IPS-20b (cell line): ENCODE results near the gene CYSLTR2.

Experiments used
- H3K27ac ChIP-seq: one replicate; pipeline ENCODE4 v1.5.1; 2013; ENCODE audit warnings: low read length
- H3K27me3 ChIP-seq: 2 replicates; pipeline ENCODE4 v1.6.1; 2013; ENCODE audit warnings: mild to moderate bottlenecking, low read length, inconsistent platforms; ENCODE audit not compliant: insufficient read depth
- H3K36me3 ChIP-seq: 2 replicates; pipeline ENCODE4 v1.6.1; 2013; ENCODE audit warnings: low read depth, mild to moderate bottlenecking, inconsistent platforms, low read length, moderate library complexity; ENCODE audit not compliant: insufficient read depth
- H3K4me1 ChIP-seq: 2 replicates; pipeline ENCODE4 v1.6.1; 2013; ENCODE audit warnings: mild to moderate bottlenecking, control low read depth, inconsistent platforms, low read length, moderate library complexity; ENCODE audit not compliant: insufficient read depth
- H3K4me3 ChIP-seq: 2 replicates; pipeline ENCODE4 v1.5.1; 2013; ENCODE audit warnings: mild to moderate bottlenecking, low read length, inconsistent platforms
- H3K9ac ChIP-seq: 2 replicates; pipeline ENCODE4 v1.6.1; 2013; ENCODE audit warnings: low read depth, mild to moderate bottlenecking, inconsistent platforms, low read length, moderate library complexity
- H3K9me3 ChIP-seq: 2 replicates; pipeline ENCODE4 v1.6.1; 2013; ENCODE audit warnings: mild to moderate bottlenecking, low read depth, low read length, inconsistent platforms; ENCODE audit not compliant: insufficient read depth

Gene CYSLTR2

GRCh38 chr13:48729856-48730255 is 76.1 kb downstream of the CYSLTR2 start:
- no peaks in the 10 kb centered on the region for H3K9me3 ChIP-seq
- no peak overlapping the region for H3K27ac ChIP-seq
- no peaks in the 10 kb centered on the region for H3K36me3 ChIP-seq
- no peak overlapping the region for H3K4me3 ChIP-seq
- peaks cover 7% of the 10 kb centered on the region; the same call in 1 of the 2 replicates for H3K27me3 ChIP-seq
- H3K4me1 ChIP-seq = no peaks in the 10 kb centered on the region
- H3K9ac ChIP-seq = no peak overlapping the region

- Histone ChIP-seq H3K9me3 (no peaks in the 10 kb centered on the region), H3K27ac (no peak overlapping the region), H3K27me3 (peaks cover 7% of the 10 kb centered on the region; the same call in 1 of the 2 replicates), H3K36me3 (no peaks in the 10 kb centered on the region), H3K4me3 (no peak overlapping the region), H3K9ac (no peak overlapping the region), H3K4me1 (0 out of 2 replicates have a peak, but pooled peaks cover 3% of the 10 kb centered on the region)
These were observed 77.4 kb downstream of the CYSLTR2 start for GRCh38 chr13:48731001-48731658.

GRCh38 chr13:48731957-48732569 is 78.3 kb downstream of the CYSLTR2 start:
- H3K9me3 ChIP-seq = no peaks in the 10 kb centered on the region
- no peak overlapping the region for H3K4me3 ChIP-seq
- no peak overlapping the region for H3K27ac ChIP-seq
- no peak overlapping the region for H3K9ac ChIP-seq
- 0 out of 2 replicates have a peak, but pooled peaks cover 3% of the 10 kb centered on the region for H3K4me1 ChIP-seq
- H3K27me3 ChIP-seq = peaks cover 7% of the 10 kb centered on the region; the same call in 1 of the 2 replicates
- H3K36me3 ChIP-seq = no peaks in the 10 kb centered on the region

- H3K9me3 ChIP-seq = no peaks in the 10 kb centered on the region
- H3K9ac ChIP-seq = no peak overlapping the region
- 0 out of 2 replicates have a peak, but pooled peaks cover 3% of the 10 kb centered on the region for H3K4me1 ChIP-seq
- no peak overlapping the region for H3K4me3 ChIP-seq
- no peak overlapping the region for H3K27ac ChIP-seq
- H3K36me3 ChIP-seq = no peaks in the 10 kb centered on the region
- H3K27me3 ChIP-seq = peaks cover 7% of the 10 kb centered on the region; the same call in 1 of the 2 replicates
These were observed 80.1 kb downstream of the CYSLTR2 start for GRCh38 chr13:48733739-48734335.

GRCh38 chr13:48735571-48735970 is 81.8 kb downstream of the CYSLTR2 start:
- Histone ChIP-seq H3K9me3 (no peaks in the 10 kb centered on the region), H3K36me3 (no peaks in the 10 kb centered on the region), H3K9ac (no peak overlapping the region), H3K4me1 (0 out of 2 replicates have a peak, but pooled peaks cover 3% of the 10 kb centered on the region), H3K4me3 (no peak overlapping the region), H3K27me3 (peaks cover 7% of the 10 kb centered on the region; the same call in 1 of the 2 replicates), H3K27ac (no peak overlapping the region)

GRCh38 chr13:48737689-48738088 is 84.0 kb downstream of the CYSLTR2 start:
- no peaks in the 10 kb centered on the region for H3K27me3 ChIP-seq
- no peak overlapping the region for H3K27ac ChIP-seq
- H3K9me3 ChIP-seq = no peaks in the 10 kb centered on the region
- H3K36me3 ChIP-seq = no peaks in the 10 kb centered on the region
- no peak overlapping the region for H3K4me3 ChIP-seq
- no peak overlapping the region for H3K9ac ChIP-seq
- H3K4me1 ChIP-seq = 0 out of 2 replicates have a peak, but pooled peaks cover 3% of the 10 kb centered on the region

- H3K27ac ChIP-seq = no peak overlapping the region
- H3K36me3 ChIP-seq = no peaks in the 10 kb centered on the region
- H3K27me3 ChIP-seq = no peaks in the 10 kb centered on the region
These were observed 84.6 kb downstream of the CYSLTR2 start for GRCh38 chr13:48738311-48738710.

GRCh38 chr13:48739386-48739964 is 85.7 kb downstream of the CYSLTR2 start:
- Histone ChIP-seq H3K4me3 (no peak overlapping the region), H3K36me3 (no peaks in the 10 kb centered on the region), H3K9me3 (no peaks in the 10 kb centered on the region), H3K4me1 (0 out of 2 replicates have a peak, but pooled peaks cover 3% of the 10 kb centered on the region), H3K9ac (no peak overlapping the region), H3K27ac (no peak overlapping the region), H3K27me3 (no peaks in the 10 kb centered on the region)

More at GRCh38 chr13:48738311-48738710, 84.6 kb downstream of the CYSLTR2 start:
- Histone ChIP-seq H3K9me3 (no peaks in the 10 kb centered on the region), H3K4me1 (0 out of 2 replicates have a peak, but pooled peaks cover 3% of the 10 kb centered on the region), H3K9ac (no peak overlapping the region), H3K4me3 (no peak overlapping the region)

GRCh38 chr13:48741377-48741776 is 87.6 kb downstream of the CYSLTR2 start:
- Histone ChIP-seq H3K27me3 (no peaks in the 10 kb centered on the region), H3K9ac (no peak overlapping the region), H3K9me3 (no peaks in the 10 kb centered on the region), H3K4me1 (no peaks in the 10 kb centered on the region), H3K36me3 (no peaks in the 10 kb centered on the region), H3K4me3 (no peak overlapping the region), H3K27ac (no peak overlapping the region)

- Histone ChIP-seq H3K36me3 (no peaks in the 10 kb centered on the region), H3K4me1 (no peaks in the 10 kb centered on the region), H3K27ac (no peak overlapping the region), H3K4me3 (no peak overlapping the region), H3K9me3 (no peaks in the 10 kb centered on the region), H3K27me3 (no peaks in the 10 kb centered on the region), H3K9ac (no peak overlapping the region)
These were observed 93.1 kb downstream of the CYSLTR2 start for GRCh38 chr13:48746821-48747220.

- H3K27ac ChIP-seq = no peak overlapping the region
- H3K9ac ChIP-seq = no peak overlapping the region
- H3K4me1 ChIP-seq = no peaks in the 10 kb centered on the region
- H3K36me3 ChIP-seq = no peaks in the 10 kb centered on the region
- H3K4me3 ChIP-seq = no peak overlapping the region
- H3K9me3 ChIP-seq = no peaks in the 10 kb centered on the region
- no peaks in the 10 kb centered on the region for H3K27me3 ChIP-seq
These were observed 95.0 kb downstream of the CYSLTR2 start for GRCh38 chr13:48748681-48749080.
